PFSK-1 (cell line): ENCODE measurements around the gene KLHL22.

Experiments used
- FOXP2 ChIP-seq: optimal IDR thresholded peaks from 2 replicates; pipeline ENCODE3; 2011; ENCODE audit warnings: borderline replicate concordance, control low read depth, inconsistent platforms; ENCODE audit not compliant: insufficient read depth; ENCODE audit errors: extremely low read length, extremely low read depth
- POLR2AphosphoS5 ChIP-seq: IDR thresholded peaks from 2 replicates; pipeline ENCODE4 v1.6.1; 2012; ENCODE audit warnings: low read depth, mild to moderate bottlenecking, control low read depth, low read length, moderate library complexity
- REST ChIP-seq, 2 experiments: IDR thresholded peaks; 2 replicates each; pipeline versions ENCODE4 v1.6.1 to v1.8.0; 2011 to 2012; ENCODE audit warnings: low read depth in 2 of 2, low read length in 2 of 2, control low read depth in 1 of 2, inconsistent platforms in 1 of 2, mild to moderate bottlenecking in 1 of 2, moderate library complexity in 1 of 2; ENCODE audit not compliant: insufficient read depth in 1 of 2
- SIN3A ChIP-seq: IDR thresholded peaks from 2 replicates; pipeline ENCODE4 v1.6.1; 2012; ENCODE audit warnings: mild to moderate bottlenecking, low read length, moderate library complexity, borderline replicate concordance; ENCODE audit not compliant: insufficient read depth
- TAF1 ChIP-seq: IDR thresholded peaks from 2 replicates; pipeline ENCODE4 v1.6.1; 2012; ENCODE audit warnings: low read length, control low read depth, borderline replicate concordance; ENCODE audit not compliant: insufficient read depth

Gene KLHL22

GRCh38 chr22:20495861-20496681 lies 476 bp upstream of the KLHL22 start:
- peak; percentile 84 for TF ChIP-seq TAF1
- TF ChIP-seq REST (IDR thresholded peaks at IDR 0.05; ENCODE audit: insufficient read depth in 1 of 2, low read depth in 2 of 2, low read length in 2 of 2) = no peak
- no peak for TF ChIP-seq FOXP2
- TF ChIP-seq SIN3A = peak; percentile 63; the same call in 1 of the 2 replicates
- TF ChIP-seq POLR2AphosphoS5 = peak; percentile 84

- TF ChIP-seq TAF1 (no peak), REST (IDR thresholded peaks at IDR 0.05; ENCODE audit: insufficient read depth in 1 of 2, low read depth in 2 of 2, low read length in 2 of 2) (no peak), SIN3A (no peak), FOXP2 (no peak), POLR2AphosphoS5 (no peak)
Measured at GRCh38 chr22:20491346-20491745, 4.2 kb downstream of the KLHL22 start.

GRCh38 chr22:20490941-20491307 lies 4.7 kb downstream of the KLHL22 start:
- TF ChIP-seq REST (IDR thresholded peaks at IDR 0.05; ENCODE audit: insufficient read depth in 1 of 2, low read depth in 2 of 2, low read length in 2 of 2) (no peak), POLR2AphosphoS5 (no peak), FOXP2 (no peak), SIN3A (no peak), TAF1 (no peak)

GRCh38 chr22:20490183-20490940 lies 5.2 kb downstream of the KLHL22 start:
- TF ChIP-seq TAF1 (no peak), FOXP2 (no peak), REST (IDR thresholded peaks at IDR 0.05; ENCODE audit: insufficient read depth in 1 of 2, low read depth in 2 of 2, low read length in 2 of 2) (no peak), SIN3A (no peak), POLR2AphosphoS5 (no peak)
